IMR-90 (cell line): Measurements from ENCODE around the gene ADAP1. TPM values are rescaled to one million over a fixed set of nuclear protein-coding genes. Genes with fewer than 3 reads are reported as not detected.
A peak's percentile ranks its signal among the peaks of the same experiment; 100 is the strongest.

Experiments
- ATAC-seq: fragments of 200-7000 bp; cut with Tn5 transposase; 2 replicates; pipeline ENCODE4 v1.9.1; 2020; ENCODE audit warnings: low read depth, mild to moderate bottlenecking, moderate library complexity
- BruUV-seq: library from RNA; stranded (reverse); fragments of 400-500 nt; replicated peaks from 2 replicates; lab custom pipeline; 2021; lab: Mats Ljungman, UMichigan
- CTCF ChIA-PET: fragments of 300-600 bp; formaldehyde crosslinking; extraction: SDS; loops from one replicate; lab custom pipeline; 2021; ENCODE audit warnings: antibody characterized with exemption; lab: Yijun Ruan, JAX
- POLR2A ChIA-PET: fragments of 300-600 bp; sonication (Branson Sonifier 250); formaldehyde crosslinking; loops from one replicate; lab custom pipeline; 2022; ENCODE audit warnings: antibody characterized with exemption; ENCODE audit not compliant: unreplicated experiment; lab: Charles Lee
- DNase-seq: peaks from one replicate; pipeline ENCODE4 v3.0.0; 2013
- H2AFZ ChIP-seq: replicated peaks from 2 replicates; pipeline ENCODE3; 2013; ENCODE audit warnings: low read length, mild to moderate bottlenecking; ENCODE audit not compliant: poor library complexity
- H2AK5ac ChIP-seq: 2 replicates; pipeline ENCODE4 v1.6.1; 2013; ENCODE audit warnings: low read depth, low read length, inconsistent platforms
- H2AK9ac ChIP-seq: replicated peaks from 2 replicates; pipeline ENCODE3; 2013; ENCODE audit warnings: mild to moderate bottlenecking, low read depth, low read length, moderate library complexity; ENCODE audit not compliant: poor library complexity
- H2BK120ac ChIP-seq: 2 replicates; pipeline ENCODE4 v1.6.1; 2013; ENCODE audit warnings: low read depth, low read length, inconsistent platforms
- H2BK15ac ChIP-seq: 3 replicates; pipeline ENCODE4 v1.6.1; 2013; ENCODE audit warnings: low read depth, low read length, inconsistent platforms
- H2BK20ac ChIP-seq: 2 replicates; pipeline ENCODE4 v1.6.1; 2013; ENCODE audit warnings: low read depth, mild to moderate bottlenecking, inconsistent platforms, low read length, moderate library complexity
- H2BK5ac ChIP-seq: 2 replicates; pipeline ENCODE4 v1.6.1; 2013; ENCODE audit warnings: mild to moderate bottlenecking, low read depth, low read length, inconsistent platforms; ENCODE audit not compliant: poor library complexity, severe bottlenecking
- H3K14ac ChIP-seq: replicated peaks from 2 replicates; pipeline ENCODE4 v1.6.1; 2013; ENCODE audit warnings: low read depth, low read length, inconsistent platforms
- H3K18ac ChIP-seq: 2 replicates; pipeline ENCODE4 v1.6.1; 2013; ENCODE audit warnings: low read depth, low read length, control low read depth
- H3K23ac ChIP-seq: 2 replicates; pipeline ENCODE4 v1.6.1; 2013; ENCODE audit warnings: low read depth, low read length, inconsistent platforms
- H3K27ac ChIP-seq: 2 replicates; pipeline ENCODE4 v1.5.1; 2013; ENCODE audit warnings: mild to moderate bottlenecking, control low read depth, low read length; ENCODE audit not compliant: insufficient read depth
- H3K27me3 ChIP-seq: 2 replicates; pipeline ENCODE4 v1.6.1; 2013; ENCODE audit warnings: low read length; ENCODE audit not compliant: control insufficient read depth, insufficient read depth
- H3K36me3 ChIP-seq: 2 replicates; pipeline ENCODE4 v1.6.1; 2013; ENCODE audit warnings: low read length, mixed read lengths; ENCODE audit not compliant: control insufficient read depth, insufficient read depth
- H3K4ac ChIP-seq: 2 replicates; pipeline ENCODE4 v1.6.1; 2013; ENCODE audit warnings: low read depth, low read length, inconsistent platforms
- H3K4me1 ChIP-seq: 2 replicates; pipeline ENCODE4 v1.6.1; 2013; ENCODE audit warnings: low read length, mixed read lengths; ENCODE audit not compliant: control insufficient read depth, insufficient read depth
- H3K4me2 ChIP-seq: 2 replicates; pipeline ENCODE4 v1.6.1; 2013; ENCODE audit warnings: low read depth, mild to moderate bottlenecking, control low read depth, low read length, moderate library complexity
- H3K4me3 ChIP-seq: 2 replicates; pipeline ENCODE4 v1.5.1; 2013; ENCODE audit warnings: low read depth, mild to moderate bottlenecking, control low read depth, low read length, moderate library complexity; ENCODE audit not compliant: insufficient read depth
- H3K56ac ChIP-seq: 2 replicates; pipeline ENCODE4 v1.6.1; 2013; ENCODE audit warnings: low read length, inconsistent platforms; ENCODE audit not compliant: insufficient read depth; ENCODE audit errors: extremely low read depth
- H3K79me1 ChIP-seq, 2 experiments: 2 replicates each; pipeline ENCODE4 v1.6.1; 2013; ENCODE audit warnings: low read length in 2 of 2, inconsistent platforms in 1 of 2, low read depth in 1 of 2
- H3K9ac ChIP-seq: 2 replicates; pipeline ENCODE4 v1.6.1; 2013; ENCODE audit warnings: low read depth, low read length, control low read depth
- H3K9me1 ChIP-seq: 2 replicates; pipeline ENCODE4 v1.6.1; 2013; ENCODE audit warnings: low read length, inconsistent platforms; ENCODE audit not compliant: insufficient read depth
- H3K9me3 ChIP-seq: 2 replicates; pipeline ENCODE4 v1.6.1; 2013; ENCODE audit warnings: low read length; ENCODE audit not compliant: control insufficient read depth, insufficient read depth
- H4K20me1 ChIP-seq: 2 replicates; pipeline ENCODE4 v1.6.1; 2013; ENCODE audit warnings: low read length, inconsistent platforms; ENCODE audit not compliant: insufficient read depth
- H4K5ac ChIP-seq: 2 replicates; pipeline ENCODE4 v1.6.1; 2013; ENCODE audit warnings: mild to moderate bottlenecking, low read depth, low read length, control low read depth
- H4K8ac ChIP-seq, 2 experiments: 2 replicates each; pipeline ENCODE4 v1.6.1; 2013; ENCODE audit warnings: low read depth in 2 of 2, low read length in 2 of 2, control low read depth in 1 of 2, inconsistent platforms in 1 of 2
- H4K91ac ChIP-seq: 2 replicates; pipeline ENCODE4 v1.6.1; 2013; ENCODE audit warnings: low read depth, low read length, inconsistent platforms; ENCODE audit not compliant: insufficient read depth
- CEBPB ChIP-seq: IDR thresholded peaks from 2 replicates; pipeline ENCODE4 v1.6.1; 2012; ENCODE audit warnings: low read depth, low read length, improper control_type of control experiment
- WGBS, 2 experiments: methylation state at CpG; one replicate each; pipeline versions ENCODE4 v1.1.5 to v1.1.7; 2013; ENCODE audit warnings: missing lambda C conversion rate in 2 of 2; ENCODE audit not compliant: insufficient read length in 1 of 2; ENCODE audit errors: extremely low coverage in 2 of 2; 5-methylcytosine and 5-hydroxymethylcytosine counted together
- dilution Hi-C: fragments of 300-500 bp; cut with HindIII; formaldehyde crosslinking; loops from one replicate; pipeline ENCODE4 v1.14.3; 2018; ENCODE audit warnings: low sequenced_read_pairs; ENCODE audit not compliant: unreplicated experiment
- in situ Hi-C: fragments of 300-500 bp; cut with MboI; formaldehyde crosslinking; loops from 3 replicates; pipeline ENCODE4 v1.14.3; 2019; ENCODE audit warnings: low sequenced_read_pairs, inconsistent platforms, mixed read lengths
- intact Hi-C: fragments of 100-400 bp; cut with micrococcal nuclease; formaldehyde crosslinking; loops from 2 replicates; pipeline ENCODE4 v1.10.0; 2022
- polyA plus RNA-seq, 3 experiments: library from polyadenylated mRNA; depleted of rRNA; stranded (reverse); fragments of >200 nt; gene quantifications; 2 replicates each; pipeline ENCODE4 v1.2.3, GENCODE V29; 2012; ENCODE audit warnings: low replicate concordance in 1 of 3
- total RNA-seq: library from RNA; depleted of rRNA; stranded (reverse); fragments of >200 nt; gene quantifications from 2 replicates; pipeline ENCODE4 v1.2.3, GENCODE V29; 2012
- TF ChIP-seq, protein P1 (sequence below): fragments of 150-350 bp; IDR thresholded peaks from 2 replicates; pipeline ENCODE4 v1.6.1; 2017; ENCODE audit warnings: mild to moderate bottlenecking, antibody characterized with exemption, low read length, low read depth

Gene ADAP1
- total and polyA plus RNA-seq, 2 of the 4 experiments (the other 2 are of a cell fraction): 1.4 to 2.0 TPM

DNA sequence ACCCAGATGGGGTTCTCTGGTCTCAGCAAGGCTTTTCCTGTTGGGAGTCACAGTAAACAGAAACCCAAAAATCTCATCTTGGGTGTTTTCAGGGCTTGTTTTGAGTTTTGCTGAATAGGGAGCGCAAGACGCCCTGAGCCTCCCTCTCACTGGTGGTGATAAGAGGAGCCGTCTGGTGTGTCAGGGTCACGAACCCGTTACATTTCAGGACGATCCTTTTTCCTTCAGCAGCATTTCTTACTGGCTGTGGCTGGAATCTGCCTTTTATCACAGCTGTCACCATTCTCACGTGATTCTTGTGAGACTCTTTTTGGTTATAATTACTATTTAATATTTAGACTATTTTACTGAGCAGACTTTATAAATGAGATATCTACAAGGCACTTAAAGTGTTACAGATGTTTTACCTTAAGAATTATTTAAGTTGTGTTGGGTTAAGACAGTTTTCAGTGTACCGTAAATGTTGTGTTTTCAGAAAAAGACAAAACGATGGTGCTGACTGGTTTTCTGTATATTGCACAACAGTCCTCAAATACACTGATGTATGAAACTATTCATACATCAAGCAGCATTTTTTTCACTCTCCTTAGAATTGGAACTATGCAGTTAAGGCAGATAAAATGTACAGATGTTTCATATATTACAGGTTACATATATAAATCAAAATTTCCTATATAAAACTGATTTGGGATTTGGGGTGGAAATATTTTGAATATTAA is 80.3 kb downstream of the ADAP1 start:
- CTCF ChIA-PET: interaction anchor here (0.6 to 1.3 kb wide), 4 partner anchors 12 to 86 kb away, joined by 3 to 4 read pairs (median 4); no protein-coding TSS in a partner anchor
- ATAC-seq: no peak
- no peak for DNase-seq
- WGBS, 2 experiments: 82% methylated on average over 2 of the region's 9 CpGs; no CpG with 5 or more reads in 1 of the 2 experiments
- no peaks in the 10 kb centered on the region for H3K27me3 ChIP-seq
- no peak overlapping the region for H2BK120ac ChIP-seq
- no peaks in the 10 kb centered on the region for H3K9me3 ChIP-seq
- intact Hi-C loops: loop anchor here (10.0 kb wide), 1 partner anchor 359 kb away; the partner anchor contains the start of gene PDGFA
- POLR2A ChIA-PET: no interaction called here
- H2BK20ac ChIP-seq: no peak overlapping the region
- H3K9ac ChIP-seq: no peak overlapping the region
- H3K27ac ChIP-seq: peak overlapping the region; percentile 21; the same call in 1 of the 2 replicates
- no peak overlapping the region for H3K18ac ChIP-seq
- H4K20me1 ChIP-seq: peaks cover 8% of the 10 kb centered on the region
- peak overlapping the region; percentile 42; the same call in 1 of the 2 replicates for H4K91ac ChIP-seq
- no peak overlapping the region for H2BK5ac ChIP-seq
- in situ Hi-C loops: loop anchor here (5.0 to 10.0 kb wide), 2 partner anchors 87 to 339 kb away; no protein-coding TSS in a partner anchor
- peaks cover 4 to 43% of the 10 kb centered on the region in 2 experiments; a peak in 2 of 4 replicates for H3K79me1 ChIP-seq
- no peak overlapping the region for H2BK15ac ChIP-seq
- no peak overlapping the region for H3K14ac ChIP-seq
- H2AK9ac ChIP-seq: no peak overlapping the region
- H3K36me3 ChIP-seq: peaks cover 30% of the 10 kb centered on the region
- peaks cover 5% of the 10 kb centered on the region for H3K4me1 ChIP-seq
- no peak overlapping the region for H3K4me3 ChIP-seq
- H3K56ac ChIP-seq: no peak overlapping the region
- H2AFZ ChIP-seq: no peak overlapping the region
- TF ChIP-seq, protein P1, sequence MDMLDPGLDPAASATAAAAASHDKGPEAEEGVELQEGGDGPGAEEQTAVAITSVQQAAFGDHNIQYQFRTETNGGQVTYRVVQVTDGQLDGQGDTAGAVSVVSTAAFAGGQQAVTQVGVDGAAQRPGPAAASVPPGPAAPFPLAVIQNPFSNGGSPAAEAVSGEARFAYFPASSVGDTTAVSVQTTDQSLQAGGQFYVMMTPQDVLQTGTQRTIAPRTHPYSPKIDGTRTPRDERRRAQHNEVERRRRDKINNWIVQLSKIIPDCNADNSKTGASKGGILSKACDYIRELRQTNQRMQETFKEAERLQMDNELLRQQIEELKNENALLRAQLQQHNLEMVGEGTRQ: no peak
- TF ChIP-seq CEBPB: peak; percentile 90
- H2AK5ac ChIP-seq: peak overlapping the region; percentile 1; the same call in 1 of the 2 replicates
- 0 out of 2 replicates have a peak overlapping the region, but pooled peaks have one; percentile 8 for H3K4ac ChIP-seq
- H3K23ac ChIP-seq: no peak overlapping the region
- peak overlapping the region; percentile 23 to 65; a peak in 1 of 4 replicates for H4K8ac ChIP-seq
- no TSS peak for BruUV-seq
- dilution Hi-C loops: no loop called here
- no peak overlapping the region for H4K5ac ChIP-seq
- 0 out of 2 replicates have a peak, but pooled peaks cover 2% of the 10 kb centered on the region for H3K9me1 ChIP-seq
- no peak overlapping the region for H3K4me2 ChIP-seq
